ENCODE results near the gene GABARAPL2.

GRCh38 chr16:75624921-75625334 lies 58.7 kb downstream of the GABARAPL2 start:
- TF ChIP-seq EZH2phosphoT487 (IDR thresholded peaks at IDR 0.05; ENCODE audit: insufficient read depth, low read depth) (no peak), EZH2 (IDR thresholded peaks at IDR 0.05; ENCODE audit: insufficient read depth, poor library complexity, severe bottlenecking) (no peak)
